NCI-H2196 (cell line): ENCODE results near the gene SCCPDH.
"Not testable (repeated sequence)": the region's sequence is repeated elsewhere in the genome, so short reads cannot be mapped to it uniquely, and the experiment has no call there.

Source experiments
- DNase-seq: peaks from one replicate; lab custom pipeline; 2025; ENCODE audit not compliant: unreplicated experiment; lab: John Stamatoyannopoulos, UW

Gene SCCPDH

GRCh38 chr1:246703581-246703980, 20.6 kb upstream of the SCCPDH start:
- DNase-seq: no peak

- DNase-seq: no peak
Measured at GRCh38 chr1:246705368-246705767, 18.8 kb upstream of the SCCPDH start.

- no peak for DNase-seq
Measured at GRCh38 chr1:246708166-246708565, 16.0 kb upstream of the SCCPDH start.

GRCh38 chr1:246709196-246709595, 15.0 kb upstream of the SCCPDH start:
- no peak for DNase-seq

- no peak for DNase-seq
Measured at GRCh38 chr1:246709835-246710234, 14.4 kb upstream of the SCCPDH start.

GRCh38 chr1:246711548-246712003, 12.6 kb upstream of the SCCPDH start:
- no peak for DNase-seq

GRCh38 chr1:246712428-246712827, 11.8 kb upstream of the SCCPDH start:
- DNase-seq: not testable (repeated sequence)

- not testable (repeated sequence) for DNase-seq
Measured at GRCh38 chr1:246719361-246719760, 4.8 kb upstream of the SCCPDH start.

- not testable (repeated sequence) for DNase-seq
Measured at GRCh38 chr1:246720814-246721213, 3.4 kb upstream of the SCCPDH start.

GRCh38 chr1:246722720-246723119, 1.5 kb upstream of the SCCPDH start:
- no peak for DNase-seq

- no peak for DNase-seq
Measured at GRCh38 chr1:246724731-246725095, 504 bp downstream of the SCCPDH start.

GRCh38 chr1:246725191-246725590, 982 bp downstream of the SCCPDH start:
- no peak for DNase-seq

GRCh38 chr1:246726255-246726679, 2.1 kb downstream of the SCCPDH start:
- DNase-seq: no peak

- no peak for DNase-seq
Measured at GRCh38 chr1:246726881-246727280, 2.7 kb downstream of the SCCPDH start.

- no peak for DNase-seq
Measured at GRCh38 chr1:246727594-246727993, 3.4 kb downstream of the SCCPDH start.

- no peak for DNase-seq
Measured at GRCh38 chr1:246728311-246728710, 4.1 kb downstream of the SCCPDH start.

- not testable (repeated sequence) for DNase-seq
Measured at GRCh38 chr1:246729040-246729439, 4.8 kb downstream of the SCCPDH start.

GRCh38 chr1:246730839-246731238, 6.6 kb downstream of the SCCPDH start:
- no peak for DNase-seq

GRCh38 chr1:246731873-246732272, 7.7 kb downstream of the SCCPDH start:
- DNase-seq: not testable (repeated sequence)

GRCh38 chr1:246733704-246734103, 9.5 kb downstream of the SCCPDH start:
- no peak for DNase-seq

GRCh38 chr1:246734866-246735265, 10.7 kb downstream of the SCCPDH start:
- DNase-seq: no peak

- DNase-seq: no peak
Measured at GRCh38 chr1:246735735-246736134, 11.5 kb downstream of the SCCPDH start.

- DNase-seq: no peak
Measured at GRCh38 chr1:246742396-246742795, 18.2 kb downstream of the SCCPDH start.

GRCh38 chr1:246746155-246746554, 21.9 kb downstream of the SCCPDH start:
- not testable (repeated sequence) for DNase-seq
